Effector memory CD8-positive, alpha-beta T cell (primary cell): ENCODE data around the gene ZNF70.

Experiments used
- ATAC-seq: fragments of 150-1000 bp; cut with Tn5 transposase; replicated peaks from 2 replicates; pipeline ENCODE4 v1.10.0; 2021; ENCODE audit warnings: mild to moderate bottlenecking, moderate library complexity
- DNase-seq, 3 experiments: peaks; one replicate each; pipeline ENCODE4 v3.0.0; 2021
- H3K27ac Mint-ChIP-seq, 2 donors: one replicate each; pipeline ENCODE4 v1.8.0; 2022; ENCODE audit warnings: mild to moderate bottlenecking in 2 of 2, mixed read lengths in 2 of 2, moderate library complexity in 2 of 2
- H3K27me3 Mint-ChIP-seq, 2 donors: one replicate each; pipeline ENCODE4 v1.8.0; 2022; ENCODE audit warnings: mixed read lengths in 2 of 2
- H3K36me3 Mint-ChIP-seq: one replicate; pipeline ENCODE4 v1.8.0; 2022; ENCODE audit warnings: mild to moderate bottlenecking, moderate library complexity, mixed read lengths; ENCODE audit not compliant: insufficient read depth
- H3K4me1 Mint-ChIP-seq, 2 donors: one replicate each; pipeline ENCODE4 v1.8.0; 2022; ENCODE audit warnings: low read depth in 2 of 2, mixed read lengths in 2 of 2
- H3K4me3 Mint-ChIP-seq, 2 donors: one replicate each; pipeline ENCODE4 v1.8.0; 2022; ENCODE audit warnings: mild to moderate bottlenecking in 2 of 2, mixed read lengths in 2 of 2, moderate library complexity in 2 of 2
- H3K9me3 Mint-ChIP-seq, 2 donors: one replicate each; pipeline ENCODE4 v1.8.0; 2022; ENCODE audit warnings: mixed read lengths in 2 of 2

The ZNF70 gene

GRCh38 chr22:23774114-23774921 lies 23.4 kb upstream of the ZNF70 start:
- Mint-ChIP-seq H3K27me3 (no peaks in the 10 kb centered on the region), H3K4me3 (peak overlapping the region in 1 of 2 donors; percentile 23), H3K27ac (peak overlapping the region in 1 of 2 donors; percentile 55), H3K9me3 (no peaks in the 10 kb centered on the region), H3K4me1 (peaks cover 10% of the 10 kb centered on the region in 2 donors), H3K36me3 (no peaks in the 10 kb centered on the region)
- DNase-seq (no peak), ATAC-seq (no peak)

- H3K27ac Mint-ChIP-seq = no peak overlapping the region
- no peak for DNase-seq
- H3K27me3 Mint-ChIP-seq = no peaks in the 10 kb centered on the region
- no peak for ATAC-seq
- H3K4me3 Mint-ChIP-seq = peak overlapping the region in 1 of 2 donors; percentile 2
- no peaks in the 10 kb centered on the region for H3K9me3 Mint-ChIP-seq
- peaks cover 10 to 12% of the 10 kb centered on the region in 2 donors for H3K4me1 Mint-ChIP-seq
- H3K36me3 Mint-ChIP-seq = no peaks in the 10 kb centered on the region
Observed at GRCh38 chr22:23773483-23774113, 22.7 kb upstream of the ZNF70 start.

GRCh38 chr22:23772649-23773473 lies 21.9 kb upstream of the ZNF70 start, which contains the start of gene MMP11:
Gene MMP11 (plus strand): TSS chr22:23772849. CDS start chr22:23772871, 22 bp downstream.
- ATAC-seq (peak; percentile 59), DNase-seq (peak; percentile 24 to 32 (median 27))
- Mint-ChIP-seq H3K27ac (peak within 1 kb of the TSS in 1 of 2 donors; percentile 32), H3K9me3 (no peaks in the 10 kb centered on the region), H3K4me1 (peaks cover 13% of the 10 kb centered on the region in 2 donors), H3K36me3 (no peaks in the 10 kb centered on the region), H3K27me3 (no peaks in the 10 kb centered on the region), H3K4me3 (peak within 1 kb of the TSS; percentile 56 to 69)

DNA sequence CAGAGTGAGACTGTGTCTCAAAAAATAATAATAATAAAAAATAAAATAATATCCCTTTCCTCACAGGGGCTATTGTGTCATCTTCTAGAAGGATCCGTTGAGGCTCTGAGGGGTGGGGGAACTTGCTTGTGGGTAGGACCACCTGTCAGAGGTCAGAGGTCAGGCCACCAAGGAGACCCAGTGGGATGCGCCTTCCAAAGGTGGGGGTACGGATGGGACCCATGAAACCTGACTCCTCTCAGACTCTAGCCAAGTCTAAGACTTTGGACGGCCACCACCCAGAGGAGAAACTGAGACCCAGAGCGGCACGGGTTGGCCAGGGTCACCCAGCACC lies 21.4 kb upstream of the ZNF70 start:
- H3K4me1 Mint-ChIP-seq = peaks cover 13% of the 10 kb centered on the region in 2 donors
- no peaks in the 10 kb centered on the region for H3K27me3 Mint-ChIP-seq
- H3K9me3 Mint-ChIP-seq = no peaks in the 10 kb centered on the region
- peak overlapping the region in 1 of 2 donors; percentile 32 for H3K27ac Mint-ChIP-seq
- no peaks in the 10 kb centered on the region for H3K36me3 Mint-ChIP-seq
- H3K4me3 Mint-ChIP-seq = peak overlapping the region; percentile 56 to 69
- no peak for DNase-seq
- ATAC-seq = no peak

DNA sequence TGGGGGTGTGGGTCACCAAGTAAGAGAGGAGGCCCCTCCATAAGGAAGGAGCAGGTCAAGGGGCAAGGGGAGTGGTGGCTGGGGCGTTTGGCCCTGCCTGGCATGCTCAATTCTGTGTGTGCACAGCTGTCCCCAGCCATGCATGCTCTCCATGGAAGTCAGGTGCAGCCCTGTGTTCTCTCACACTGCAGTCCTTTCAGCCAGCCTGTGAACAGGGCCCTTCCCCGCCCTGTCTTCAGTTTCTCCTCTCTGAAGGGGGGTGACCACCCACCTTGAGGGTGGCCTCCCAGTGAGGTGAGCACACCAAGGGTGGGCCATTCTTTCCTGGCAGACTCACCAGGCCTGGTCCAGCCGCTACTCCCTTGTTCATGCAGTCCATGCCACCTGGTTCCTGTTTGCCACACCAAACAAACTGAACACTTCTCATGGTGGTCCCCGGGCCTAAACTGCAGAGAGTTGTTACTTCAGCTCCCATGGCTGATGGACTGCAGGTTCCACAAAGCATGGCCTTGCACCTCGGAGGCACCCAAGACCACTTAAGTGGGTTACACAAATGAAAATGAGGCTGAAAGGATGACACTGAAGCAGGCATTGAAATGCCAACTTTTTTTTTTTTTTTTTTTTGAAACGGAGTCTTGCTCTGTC lies 18.5 kb upstream of the ZNF70 start:
- Mint-ChIP-seq H3K27me3 (no peaks in the 10 kb centered on the region), H3K27ac (no peak overlapping the region), H3K4me1 (peaks cover 21 to 30% of the 10 kb centered on the region in 2 donors), H3K9me3 (no peaks in the 10 kb centered on the region), H3K36me3 (no peaks in the 10 kb centered on the region), H3K4me3 (peak overlapping the region; percentile 81 to 86)
- ATAC-seq = no peak
- no peak for DNase-seq

DNA sequence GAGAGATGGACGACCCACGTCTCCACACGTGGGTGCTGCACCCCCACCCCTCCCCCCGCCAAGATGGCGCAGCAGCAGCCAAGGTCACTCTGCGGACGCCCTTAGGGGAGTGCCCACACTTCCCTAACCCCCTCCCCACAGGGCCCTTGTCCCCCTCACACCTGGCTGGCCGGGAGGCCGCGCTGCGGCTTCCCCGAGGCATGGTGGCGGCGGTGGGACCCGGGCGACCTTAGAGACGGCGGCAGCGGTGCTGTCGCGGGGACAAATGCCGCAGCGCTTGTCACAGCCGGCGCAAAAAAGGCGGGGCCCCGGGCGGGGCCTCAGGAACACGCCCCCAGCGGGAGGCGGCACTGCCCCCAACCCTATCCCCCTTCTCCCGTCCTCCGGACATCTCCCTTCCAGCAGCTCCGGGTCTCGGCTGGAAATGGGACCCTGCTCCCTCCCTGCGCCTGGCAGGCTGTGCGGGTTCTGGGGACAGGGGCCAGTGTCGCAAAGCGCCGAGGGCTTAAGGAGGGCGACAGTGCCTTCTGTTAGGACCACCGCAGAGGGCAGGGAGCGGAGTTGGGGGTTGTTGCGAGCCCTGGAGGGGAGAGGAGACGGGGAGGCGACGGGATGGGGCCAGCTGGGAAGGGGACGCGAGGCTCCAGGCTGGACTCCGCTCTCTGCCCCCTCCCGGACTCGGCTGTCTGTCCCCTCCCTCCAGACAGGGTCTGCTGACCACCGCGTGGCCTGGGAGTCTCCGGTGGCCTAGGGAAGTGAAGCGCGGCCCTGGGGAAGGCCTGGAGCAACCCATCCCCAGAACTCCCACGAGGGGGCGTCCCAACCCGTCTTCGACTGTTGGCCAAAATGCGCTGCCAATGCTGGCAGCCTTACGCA lies 17.0 kb upstream of the ZNF70 start, which contains the start of gene CHCHD10:
TSS of gene CHCHD10 (minus strand) at position 300 of the 876 bp plus-strand sequence. CDS start at position 202, 98 bp downstream.
- Mint-ChIP-seq H3K4me1 (peaks cover 23 to 35% of the 10 kb centered on the region in 2 donors), H3K36me3 (no peaks in the 10 kb centered on the region), H3K27ac (peak within 1 kb of the TSS in 1 of 2 donors; percentile 67), H3K4me3 (peak within 1 kb of the TSS; percentile 81 to 86), H3K27me3 (no peaks in the 10 kb centered on the region), H3K9me3 (no peaks in the 10 kb centered on the region)
- peak; percentile 62 to 74 (median 70) for DNase-seq
- peak; percentile 70 for ATAC-seq

DNA sequence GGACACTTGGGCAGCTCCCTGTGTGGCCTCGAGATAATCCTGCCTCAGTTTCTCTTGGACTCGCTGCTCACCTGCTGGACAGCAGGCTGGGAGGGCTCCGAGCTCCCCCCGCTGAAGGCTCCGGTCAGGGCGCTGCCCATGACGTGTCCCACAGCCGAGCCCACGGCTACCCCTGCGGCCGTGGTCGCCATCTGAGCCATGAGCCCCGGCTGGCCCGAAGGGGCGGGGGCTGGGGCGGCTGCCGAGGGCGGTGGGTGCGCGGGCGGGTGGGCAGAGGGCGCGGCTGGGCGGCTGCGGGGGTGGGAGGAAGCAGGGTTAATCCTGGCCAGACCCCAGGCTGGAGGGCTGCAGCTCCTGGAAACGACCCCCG lies 16.4 kb upstream of the ZNF70 start:
- H3K9me3 Mint-ChIP-seq = no peaks in the 10 kb centered on the region
- H3K36me3 Mint-ChIP-seq = no peaks in the 10 kb centered on the region
- peak overlapping the region in 1 of 2 donors; percentile 67 for H3K27ac Mint-ChIP-seq
- ATAC-seq = peak; percentile 2
- DNase-seq = no peak
- H3K27me3 Mint-ChIP-seq = no peaks in the 10 kb centered on the region
- peak overlapping the region; percentile 81 to 86 for H3K4me3 Mint-ChIP-seq
- peaks cover 28 to 37% of the 10 kb centered on the region in 2 donors for H3K4me1 Mint-ChIP-seq

- H3K4me1 Mint-ChIP-seq = peaks cover 26 to 30% of the 10 kb centered on the region in 2 donors
- H3K4me3 Mint-ChIP-seq = peak overlapping the region; percentile 54 to 86
Observed at GRCh38 chr22:23764899-23765881, 14.3 kb upstream of the ZNF70 start.

GRCh38 chr22:23763954-23764353 lies 13.0 kb upstream of the ZNF70 start:
- Mint-ChIP-seq H3K9me3 (no peaks in the 10 kb centered on the region), H3K4me3 (peak overlapping the region; percentile 72 to 77), H3K27ac (no peak overlapping the region), H3K36me3 (no peaks in the 10 kb centered on the region), H3K27me3 (no peaks in the 10 kb centered on the region), H3K4me1 (peaks cover 26 to 28% of the 10 kb centered on the region in 2 donors)
- DNase-seq = no peak
- no peak for ATAC-seq

More at GRCh38 chr22:23764899-23765881, 14.3 kb upstream of the ZNF70 start:
- DNase-seq (no peak), ATAC-seq (no peak)
- Mint-ChIP-seq H3K9me3 (no peaks in the 10 kb centered on the region), H3K27me3 (no peaks in the 10 kb centered on the region), H3K27ac (no peak overlapping the region), H3K36me3 (no peaks in the 10 kb centered on the region)

DNA sequence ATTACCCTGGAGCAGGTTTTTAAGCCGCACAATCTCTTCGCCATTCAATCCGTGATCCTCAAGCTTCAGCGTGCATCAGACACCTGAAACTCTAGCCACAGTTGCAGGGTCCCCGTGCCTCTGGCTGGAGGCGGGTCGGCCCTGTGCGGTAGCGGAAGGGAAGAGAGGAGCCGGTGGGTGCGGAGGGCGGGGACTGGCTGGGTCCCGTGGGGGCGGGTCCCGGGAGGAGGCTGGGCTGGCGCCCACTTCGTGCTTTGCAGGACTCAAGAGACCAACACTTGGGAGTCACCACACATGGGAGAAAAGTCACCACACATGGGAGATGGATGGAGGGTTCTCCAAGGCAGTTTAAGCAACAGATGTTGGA lies 12.7 kb upstream of the ZNF70 start:
- DNase-seq (peak in 2 of 3 experiments; percentile 20 to 25), ATAC-seq (peak; percentile 47)
- Mint-ChIP-seq H3K9me3 (no peaks in the 10 kb centered on the region), H3K27me3 (no peaks in the 10 kb centered on the region), H3K36me3 (no peaks in the 10 kb centered on the region), H3K4me3 (peak overlapping the region; percentile 72 to 77), H3K27ac (no peak overlapping the region), H3K4me1 (peaks cover 26 to 28% of the 10 kb centered on the region in 2 donors)

DNA sequence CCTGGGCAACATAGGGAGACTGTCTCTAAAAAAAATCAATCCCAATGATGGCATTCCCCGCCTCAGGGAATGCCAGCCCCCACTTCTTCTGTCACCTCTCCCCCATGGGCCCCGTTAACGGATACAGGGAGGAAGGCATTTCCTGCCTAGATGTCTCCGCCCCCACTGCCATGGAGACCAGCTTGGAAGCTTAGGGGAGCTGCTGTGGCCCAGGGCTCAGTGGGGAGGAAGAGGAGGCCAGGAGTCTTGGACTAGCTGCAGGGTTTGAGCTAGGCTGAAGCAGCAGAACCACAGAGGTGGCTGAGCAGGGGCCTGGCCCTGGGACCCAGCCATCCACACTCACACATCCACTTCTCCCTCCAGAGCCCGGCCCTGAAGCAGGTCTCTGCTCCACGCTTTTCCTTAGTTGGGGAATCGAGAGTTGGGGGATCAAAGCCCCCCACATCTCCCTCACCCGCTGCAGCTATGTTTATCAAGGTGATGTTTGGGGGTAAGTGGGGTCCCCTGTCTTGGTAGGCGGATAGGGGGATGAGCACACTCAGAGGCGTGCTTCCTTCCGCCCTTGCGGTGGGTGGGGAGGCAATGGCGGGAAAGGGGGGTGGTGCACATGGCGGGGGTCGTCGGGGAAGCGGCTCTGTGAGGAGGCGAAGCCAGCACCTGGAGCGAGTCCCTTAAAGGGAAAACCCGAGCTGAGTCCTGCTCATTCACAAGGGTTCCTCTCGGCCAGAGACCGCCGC lies 12.1 kb upstream of the ZNF70 start, which contains the start of gene C22orf15:
TSS of gene C22orf15 (plus strand) at position 149 of the 737 bp plus-strand sequence. CDS start at position 466, 317 bp downstream.
- Mint-ChIP-seq H3K27me3 (no peaks in the 10 kb centered on the region), H3K9me3 (no peaks in the 10 kb centered on the region), H3K4me3 (peak within 1 kb of the TSS; percentile 72 to 77), H3K4me1 (peaks cover 24 to 27% of the 10 kb centered on the region in 2 donors), H3K36me3 (no peaks in the 10 kb centered on the region), H3K27ac (peak within 1 kb of the TSS in 1 of 2 donors; percentile 71)
- no peak for DNase-seq
- ATAC-seq = peak; percentile 14
